HG03469 (cell line): ENCODE measurements around the gene CTPS1.

Source experiments
- ATAC-seq: cut with Tn5 transposase; IDR thresholded peaks from one replicate; pipeline ENCODE4 v1.9.1; 2021; ENCODE audit warnings: mild to moderate bottlenecking, moderate library complexity, moderate number of reproducible peaks; ENCODE audit not compliant: unreplicated experiment

The CTPS1 gene

GRCh38 chr1:40965531-40965930 is 14.0 kb upstream of the CTPS1 start:
- no peak for ATAC-seq

GRCh38 chr1:40966417-40966816 is 13.1 kb upstream of the CTPS1 start:
- ATAC-seq, result no peak

- ATAC-seq, result no peak
Measured at GRCh38 chr1:40969445-40969844, 10.1 kb upstream of the CTPS1 start.

- no peak for ATAC-seq
Measured at GRCh38 chr1:40971966-40972365, 7.5 kb upstream of the CTPS1 start.

GRCh38 chr1:40973912-40974311 is 5.6 kb upstream of the CTPS1 start:
- no peak for ATAC-seq

- no peak for ATAC-seq
Measured at GRCh38 chr1:40974945-40975344, 4.6 kb upstream of the CTPS1 start.

- ATAC-seq, result no peak
Measured at GRCh38 chr1:40976952-40977690, 2.4 kb upstream of the CTPS1 start.

- no peak for ATAC-seq
Measured at GRCh38 chr1:40977716-40978115, 1.8 kb upstream of the CTPS1 start.

- ATAC-seq, result no peak
Measured at GRCh38 chr1:40978886-40979240, 633 bp upstream of the CTPS1 start.

- ATAC-seq, result peak; percentile 10
Measured at GRCh38 chr1:40980068-40980452, 564 bp downstream of the CTPS1 start.

- ATAC-seq, result no peak
Measured at GRCh38 chr1:40980453-40981121, 1.1 kb downstream of the CTPS1 start.

- no peak for ATAC-seq
Measured at GRCh38 chr1:40981691-40982448, 2.4 kb downstream of the CTPS1 start.

GRCh38 chr1:40982721-40983120 is 3.2 kb downstream of the CTPS1 start:
- no peak for ATAC-seq

GRCh38 chr1:40983286-40983685 is 3.8 kb downstream of the CTPS1 start:
- no peak for ATAC-seq

GRCh38 chr1:40984066-40984465 is 4.6 kb downstream of the CTPS1 start:
- no peak for ATAC-seq

- no peak for ATAC-seq
Measured at GRCh38 chr1:40984531-40984930, 5.0 kb downstream of the CTPS1 start.

- no peak for ATAC-seq
Measured at GRCh38 chr1:40985161-40985560, 5.7 kb downstream of the CTPS1 start.

- no peak for ATAC-seq
Measured at GRCh38 chr1:40985875-40986274, 6.4 kb downstream of the CTPS1 start.

- no peak for ATAC-seq
Measured at GRCh38 chr1:40986328-40986783, 6.9 kb downstream of the CTPS1 start.

GRCh38 chr1:40986956-40987355 is 7.5 kb downstream of the CTPS1 start:
- no peak for ATAC-seq

- no peak for ATAC-seq
Measured at GRCh38 chr1:40987439-40988276, 8.2 kb downstream of the CTPS1 start.
